OCI-LY1 (cell line): ENCODE data around the gene PTGER3.

Experiments used
- H2AFZ ChIP-seq: fragments of 200-600 bp; sonication (generic), shearing (Covaris generic); 2 replicates; pipeline ENCODE4 v1.6.0; 2014; ENCODE audit warnings: antibody characterized with exemption, mild to moderate bottlenecking, low read length
- H3F3A ChIP-seq: fragments of 200-600 bp; sonication (generic), shearing (Covaris generic); 2 replicates; pipeline ENCODE4 v1.6.0; 2014; ENCODE audit warnings: mild to moderate bottlenecking, antibody characterized with exemption, low read length, moderate library complexity; ENCODE audit not compliant: insufficient read depth
- H3K27ac ChIP-seq: fragments of 200-600 bp; sonication (generic); 2 replicates; pipeline ENCODE4 v1.5.1; 2014; ENCODE audit warnings: low read length, mixed run types, mild to moderate bottlenecking, low read depth; ENCODE audit not compliant: poor library complexity, severe bottlenecking
- H3K27me3 ChIP-seq: fragments of 200-600 bp; sonication (generic); 2 replicates; pipeline ENCODE4 v1.6.0; 2014; ENCODE audit warnings: antibody characterized with exemption, mild to moderate bottlenecking, low read length, moderate library complexity; ENCODE audit not compliant: insufficient read depth
- H3K36me3 ChIP-seq: fragments of 200-600 bp; sonication (generic); 2 replicates; pipeline ENCODE4 v1.6.1; 2014; ENCODE audit warnings: mild to moderate bottlenecking, antibody characterized with exemption, low read length, moderate library complexity, mixed read lengths; ENCODE audit not compliant: insufficient read depth
- H3K4me1 ChIP-seq: fragments of 200-600 bp; sonication (generic); 2 replicates; pipeline ENCODE4 v1.5.1; 2014; ENCODE audit warnings: mild to moderate bottlenecking, low read length, moderate library complexity; ENCODE audit not compliant: insufficient read depth, severe bottlenecking
- H3K4me2 ChIP-seq: fragments of 200-600 bp; sonication (generic), shearing (Covaris generic); 2 replicates; pipeline ENCODE4 v1.6.1; 2014; ENCODE audit warnings: low read length
- H3K4me3 ChIP-seq: fragments of 200-600 bp; sonication (generic); 2 replicates; pipeline ENCODE4 v1.5.1; 2014; ENCODE audit warnings: low read length, low read depth, mild to moderate bottlenecking, mixed read lengths; ENCODE audit not compliant: poor library complexity, severe bottlenecking
- H3K79me2 ChIP-seq: fragments of 200-600 bp; shearing (Covaris generic); 2 replicates; pipeline ENCODE4 v1.6.1; 2016; ENCODE audit warnings: mixed run types, low read length, mixed read lengths; ENCODE audit not compliant: insufficient read depth
- H3K9ac ChIP-seq: fragments of 200-600 bp; sonication (generic), shearing (Covaris generic); 2 replicates; pipeline ENCODE4 v1.6.1; 2014; ENCODE audit warnings: mild to moderate bottlenecking, low read length, mixed read lengths
- H3K9me2 ChIP-seq: fragments of 200-600 bp; sonication (generic), shearing (Covaris generic); 2 replicates; pipeline ENCODE4 v1.6.1; 2014; ENCODE audit warnings: low read depth, mild to moderate bottlenecking, low read length, mixed read lengths
- H3K9me3 ChIP-seq: fragments of 200-600 bp; shearing (Covaris generic); 2 replicates; pipeline ENCODE4 v1.6.1; 2014; ENCODE audit warnings: low read length, mixed read lengths
- H4K20me1 ChIP-seq: fragments of 200-600 bp; sonication (generic), shearing (Covaris generic); 2 replicates; pipeline ENCODE4 v1.6.0; 2016; ENCODE audit warnings: mild to moderate bottlenecking, low read length; ENCODE audit not compliant: insufficient read depth
- CTCF ChIP-seq: fragments of 200-600 bp; sonication (generic), shearing (Covaris generic); IDR thresholded peaks from 2 replicates; pipeline ENCODE4 v1.5.1; 2017; ENCODE audit warnings: mild to moderate bottlenecking, antibody characterized with exemption, low read length, moderate library complexity, mixed read lengths
- EZH2 ChIP-seq: fragments of 200-600 bp; sonication (generic), shearing (Covaris generic); IDR thresholded peaks from 2 replicates; pipeline ENCODE4 v1.8.0; 2017; ENCODE audit warnings: borderline replicate concordance, mixed run types, mild to moderate bottlenecking, antibody characterized with exemption, low read length, moderate library complexity, mixed read lengths

Gene PTGER3

GRCh38 chr1:71019233-71019969, 28.2 kb downstream of the PTGER3 start:
- no peaks in the 10 kb centered on the region for H3K4me1 ChIP-seq
- H3F3A ChIP-seq = no peaks in the 10 kb centered on the region
- no peaks in the 10 kb centered on the region for H3K27me3 ChIP-seq
- H3K9me2 ChIP-seq = no peaks in the 10 kb centered on the region
- H3K4me2 ChIP-seq = no peak overlapping the region
- no peak overlapping the region for H3K4me3 ChIP-seq
- no peaks in the 10 kb centered on the region for H4K20me1 ChIP-seq
- H3K27ac ChIP-seq = no peak overlapping the region
- H2AFZ ChIP-seq = no peak overlapping the region
- no peaks in the 10 kb centered on the region for H3K79me2 ChIP-seq
- H3K9me3 ChIP-seq = no peaks in the 10 kb centered on the region
- H3K9ac ChIP-seq = no peak overlapping the region
- no peak for TF ChIP-seq CTCF
- TF ChIP-seq EZH2 = no peak
- H3K36me3 ChIP-seq = no peaks in the 10 kb centered on the region

- H3K79me2 ChIP-seq = no peaks in the 10 kb centered on the region
- H3K9me3 ChIP-seq = no peaks in the 10 kb centered on the region
- H3K9ac ChIP-seq = no peak overlapping the region
- no peak overlapping the region for H3K4me3 ChIP-seq
- H3K27me3 ChIP-seq = no peaks in the 10 kb centered on the region
- H4K20me1 ChIP-seq = no peaks in the 10 kb centered on the region
- H3K4me2 ChIP-seq = no peak overlapping the region
- H3F3A ChIP-seq = no peaks in the 10 kb centered on the region
- no peaks in the 10 kb centered on the region for H3K4me1 ChIP-seq
- H3K27ac ChIP-seq = no peak overlapping the region
- H3K9me2 ChIP-seq = no peaks in the 10 kb centered on the region
- TF ChIP-seq EZH2 = no peak
- TF ChIP-seq CTCF = no peak
- no peaks in the 10 kb centered on the region for H3K36me3 ChIP-seq
- no peak overlapping the region for H2AFZ ChIP-seq
Measured at GRCh38 chr1:71018791-71019190, 28.8 kb downstream of the PTGER3 start.

GRCh38 chr1:71015745-71016144, 31.9 kb downstream of the PTGER3 start:
- Histone ChIP-seq H2AFZ (no peak overlapping the region), H3K27ac (no peak overlapping the region), H3K4me1 (no peaks in the 10 kb centered on the region), H4K20me1 (no peaks in the 10 kb centered on the region), H3F3A (no peaks in the 10 kb centered on the region), H3K4me3 (no peak overlapping the region), H3K27me3 (no peaks in the 10 kb centered on the region), H3K9me3 (no peaks in the 10 kb centered on the region), H3K9ac (no peak overlapping the region), H3K9me2 (no peaks in the 10 kb centered on the region), H3K79me2 (no peaks in the 10 kb centered on the region), H3K4me2 (no peak overlapping the region), H3K36me3 (no peaks in the 10 kb centered on the region)
- TF ChIP-seq EZH2 (no peak), CTCF (no peak)
